GM19438 (cell line): ENCODE data around the gene SH3D21.

Source experiments
- ATAC-seq: cut with Tn5 transposase; IDR thresholded peaks from one replicate; pipeline ENCODE4 v1.9.1; 2021; ENCODE audit warnings: low read depth; ENCODE audit not compliant: unreplicated experiment

The SH3D21 gene

DNA sequence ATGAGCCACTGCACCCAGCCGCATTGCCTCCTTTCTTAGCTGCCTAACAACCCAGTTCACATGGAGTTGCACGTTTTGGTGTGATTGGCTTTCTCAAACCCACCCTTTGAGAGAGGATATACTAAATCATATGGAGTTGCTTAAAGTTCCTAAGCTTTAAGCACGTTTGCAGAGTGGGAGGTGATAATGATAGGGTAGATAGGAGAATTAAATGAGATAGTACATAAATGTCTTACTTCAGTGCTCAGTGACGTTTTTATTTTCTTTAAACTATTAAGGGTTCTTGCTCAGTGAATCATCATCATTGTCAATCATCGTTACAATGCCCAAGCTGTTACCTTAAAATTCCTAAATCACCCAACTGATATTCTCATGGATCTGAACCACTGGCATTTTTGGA is 2.9 kb upstream of the SH3D21 start:
- ATAC-seq, result no peak

DNA sequence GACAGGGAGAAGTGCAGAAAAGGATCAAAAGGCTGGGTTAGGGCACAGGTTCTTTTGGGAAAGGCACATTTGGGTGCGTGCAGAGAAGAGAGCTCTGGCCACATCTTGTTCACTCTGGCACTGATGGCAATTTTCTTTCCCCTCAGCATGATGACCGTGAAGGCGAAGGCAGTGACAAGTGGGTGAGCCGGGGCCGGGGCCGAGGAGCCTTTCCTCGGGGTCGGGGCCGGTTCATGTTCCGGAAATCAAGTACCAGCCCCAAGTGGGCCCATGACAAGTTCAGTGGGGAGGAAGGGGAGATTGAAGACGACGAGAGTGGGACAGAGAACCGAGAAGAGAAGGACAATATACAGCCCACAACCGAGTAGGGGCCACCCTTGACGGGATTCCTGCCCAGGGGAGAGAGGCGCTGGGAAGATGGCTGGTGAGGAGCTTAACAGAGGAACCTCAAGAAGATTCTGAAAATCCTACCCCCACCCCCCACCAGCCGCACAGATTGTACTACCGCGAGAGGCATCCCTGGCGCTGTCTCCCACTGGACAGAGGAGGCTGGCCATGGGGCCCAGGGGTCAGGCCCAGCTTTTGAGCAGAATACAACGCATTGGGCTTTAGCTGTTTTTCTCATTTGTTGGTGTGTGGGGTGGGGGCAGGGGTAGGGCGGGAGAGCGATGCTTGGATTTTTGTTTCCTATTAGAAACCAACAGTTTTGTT is 2.4 kb upstream of the SH3D21 start:
- ATAC-seq, result no peak

DNA sequence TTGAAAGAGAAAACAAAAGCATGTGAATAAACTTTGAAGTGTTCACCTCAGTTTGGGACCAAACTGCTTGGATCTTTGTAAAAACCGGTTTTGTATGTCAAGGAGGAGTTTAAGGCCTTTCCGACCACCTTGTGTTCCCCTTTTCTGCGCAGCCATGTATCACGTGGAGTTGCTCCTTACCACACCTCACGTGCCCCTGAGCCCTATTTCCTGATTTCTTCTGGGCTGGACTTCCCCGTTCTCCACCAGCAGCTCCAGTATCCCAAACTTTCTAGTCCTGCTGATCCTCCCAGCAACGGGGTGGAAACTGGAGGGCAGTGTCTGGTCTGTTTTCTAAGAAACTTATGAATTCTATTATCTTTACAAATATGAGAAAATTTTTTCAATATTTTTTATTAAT is 1.6 kb upstream of the SH3D21 start:
- ATAC-seq, result no peak

DNA sequence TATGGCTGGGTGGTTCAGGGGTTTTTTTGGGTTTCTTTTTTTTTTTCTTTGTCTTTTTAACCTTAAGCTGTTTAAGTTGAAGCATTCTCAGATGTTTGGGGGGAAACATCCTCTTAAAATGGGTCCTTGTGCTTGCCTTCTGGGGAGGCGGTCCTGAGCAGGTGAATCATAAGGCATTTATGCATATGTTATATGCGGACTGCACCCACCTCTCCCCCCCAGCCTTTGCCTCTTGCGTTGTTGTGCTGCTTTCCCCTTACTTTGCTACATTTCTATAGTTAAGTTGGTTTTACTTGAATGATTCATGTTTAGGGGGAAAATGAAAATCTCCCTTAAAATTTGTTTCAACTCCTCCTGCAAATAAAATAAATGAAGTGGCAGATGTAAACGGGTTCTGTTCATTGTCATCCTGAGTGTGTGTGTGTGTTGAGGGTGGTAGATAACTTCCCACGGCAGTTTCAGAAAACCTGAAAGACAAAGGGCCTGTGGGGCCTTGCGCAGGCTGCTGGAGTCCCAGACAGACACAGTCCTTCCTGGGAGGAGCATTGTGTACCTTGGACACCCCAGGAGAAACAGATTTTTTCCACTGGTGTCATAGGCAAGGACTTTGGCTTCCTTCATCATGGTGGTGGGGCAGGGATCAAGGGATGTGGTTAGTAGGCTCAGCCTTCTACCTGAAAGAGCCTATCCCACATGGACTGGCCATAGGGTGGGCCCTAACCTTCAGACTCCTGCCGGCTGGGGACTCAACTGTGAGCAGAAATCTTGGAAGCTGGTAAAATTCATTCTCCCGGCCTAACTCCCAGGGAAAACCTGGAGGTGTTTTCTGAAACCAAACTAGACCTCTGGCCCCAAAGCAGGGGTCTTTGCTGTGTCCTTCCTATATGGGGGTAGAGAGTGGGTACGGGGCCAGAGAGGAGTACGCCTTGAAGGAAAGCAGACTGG is 926 bp upstream of the SH3D21 start:
- ATAC-seq, result no peak

DNA sequence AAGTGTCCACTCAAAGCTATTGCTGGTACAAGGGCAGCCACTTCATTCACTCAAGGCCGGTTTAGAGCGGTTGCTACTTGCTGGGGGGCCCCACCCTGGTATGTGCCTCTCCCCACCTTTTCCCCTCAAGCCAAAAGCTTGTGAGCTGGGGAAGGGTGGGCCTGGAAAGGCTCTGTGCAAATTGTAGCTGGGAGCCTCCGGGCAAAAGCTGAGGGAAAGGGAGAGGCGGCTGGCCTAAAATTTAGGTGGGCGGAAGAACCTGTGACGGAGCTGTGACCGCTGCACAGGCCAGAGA is 306 bp upstream of the SH3D21 start:
- no peak for ATAC-seq

DNA sequence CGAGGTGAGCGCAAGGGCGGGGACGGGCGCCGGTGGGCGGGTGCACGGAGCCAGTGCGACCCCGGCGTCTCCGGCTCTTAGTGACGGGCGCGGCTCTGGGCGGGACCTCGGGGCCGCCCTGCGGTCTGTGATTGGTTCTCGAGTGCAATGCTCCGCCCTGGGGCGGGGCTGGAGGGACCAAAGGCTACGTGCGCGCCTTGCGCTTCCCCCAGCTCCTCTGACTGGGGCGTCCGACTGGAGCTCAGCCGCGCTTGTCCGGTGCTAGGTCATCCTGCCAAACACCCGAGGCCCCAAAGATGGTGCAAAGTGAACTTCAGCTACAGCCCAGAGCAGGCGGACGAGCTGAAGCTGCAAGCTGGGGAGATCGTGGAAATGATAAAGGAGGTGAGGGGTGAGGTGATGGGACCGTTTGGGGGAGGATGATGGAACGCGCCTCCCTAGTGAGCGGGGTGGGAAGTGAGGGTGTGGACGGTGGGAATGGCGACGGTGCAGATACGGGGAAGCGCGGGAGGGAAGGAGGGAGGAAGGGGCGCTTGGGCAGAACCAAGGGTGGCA is 811 bp downstream of the SH3D21 start:
- ATAC-seq, result peak; percentile 94

DNA sequence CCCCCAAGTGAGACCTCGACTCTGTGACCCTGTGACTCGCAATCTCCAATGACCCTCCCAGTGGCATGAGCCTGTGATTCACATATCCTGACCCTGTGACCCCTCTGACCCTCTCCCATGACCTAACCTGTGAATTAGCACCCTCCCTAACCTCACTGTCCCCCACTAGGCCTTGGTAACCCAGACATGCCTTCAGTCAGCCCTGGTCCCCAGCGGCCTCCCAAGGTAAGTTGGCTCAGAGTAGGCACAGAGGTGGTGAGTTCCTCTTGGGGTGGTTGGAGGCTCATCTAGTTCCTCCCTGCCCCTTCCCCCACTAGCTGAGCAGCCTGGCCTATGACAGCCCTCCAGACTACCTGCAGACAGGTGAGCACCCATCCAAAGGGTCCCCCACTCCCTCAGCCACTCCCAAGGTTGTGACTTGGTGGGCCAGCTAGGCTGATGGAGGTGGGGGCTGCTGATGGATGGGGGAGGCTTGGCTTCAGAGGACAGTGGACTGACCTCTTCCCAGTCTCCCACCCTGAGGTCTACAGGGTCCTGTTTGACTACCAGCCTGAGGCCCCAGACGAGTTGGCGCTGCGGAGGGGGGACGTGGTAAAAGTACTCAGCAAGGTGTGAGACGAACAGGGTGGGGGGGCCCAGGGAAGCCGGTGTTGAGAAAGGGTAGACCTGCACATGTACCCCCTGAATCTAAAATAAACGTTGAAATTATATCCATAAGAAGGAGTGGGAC is 1.6 kb downstream of the SH3D21 start:
- ATAC-seq, result no peak

DNA sequence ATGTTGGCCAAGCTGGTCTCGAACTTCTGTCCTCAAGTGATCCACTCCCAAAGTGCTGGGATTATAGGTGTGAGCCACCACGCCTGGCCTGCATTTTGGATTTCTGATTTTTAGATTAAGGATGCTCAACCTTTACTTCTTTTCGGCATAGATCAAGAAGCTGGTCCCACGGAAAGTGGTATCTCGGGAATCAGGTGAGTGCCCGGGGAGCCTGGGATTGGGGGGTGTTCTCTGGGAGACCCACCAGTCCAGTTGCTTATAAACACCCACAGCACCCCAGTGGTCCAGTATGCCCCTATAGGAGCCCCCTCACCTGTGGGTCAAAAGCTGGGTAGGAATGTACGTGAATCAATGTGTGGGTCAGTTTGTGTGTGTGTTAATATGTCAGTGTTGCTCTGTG is 3.2 kb downstream of the SH3D21 start:
- ATAC-seq, result no peak

DNA sequence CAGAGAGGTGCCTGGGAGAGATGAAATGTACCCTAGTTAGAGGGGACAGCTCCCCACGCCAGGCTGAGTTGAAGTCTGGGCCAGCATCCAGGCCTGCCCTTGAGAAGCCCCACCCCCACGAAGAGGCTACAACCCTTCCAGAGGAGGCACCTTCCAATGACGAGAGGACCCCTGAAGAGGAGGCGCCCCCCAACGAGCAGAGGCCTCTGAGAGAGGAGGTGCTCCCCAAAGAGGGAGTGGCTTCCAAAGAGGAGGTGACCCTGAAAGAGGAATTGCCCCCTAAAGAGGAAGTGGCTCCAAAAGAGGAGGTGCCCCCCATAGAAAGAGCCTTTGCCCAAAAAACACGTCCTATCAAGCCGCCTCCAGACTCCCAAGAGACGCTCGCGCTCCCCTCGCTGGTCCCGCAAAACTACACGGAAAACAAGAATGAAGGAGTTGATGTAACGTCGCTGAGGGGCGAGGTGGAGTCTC is 14.2 kb downstream of the SH3D21 start:
- ATAC-seq, result no peak

DNA sequence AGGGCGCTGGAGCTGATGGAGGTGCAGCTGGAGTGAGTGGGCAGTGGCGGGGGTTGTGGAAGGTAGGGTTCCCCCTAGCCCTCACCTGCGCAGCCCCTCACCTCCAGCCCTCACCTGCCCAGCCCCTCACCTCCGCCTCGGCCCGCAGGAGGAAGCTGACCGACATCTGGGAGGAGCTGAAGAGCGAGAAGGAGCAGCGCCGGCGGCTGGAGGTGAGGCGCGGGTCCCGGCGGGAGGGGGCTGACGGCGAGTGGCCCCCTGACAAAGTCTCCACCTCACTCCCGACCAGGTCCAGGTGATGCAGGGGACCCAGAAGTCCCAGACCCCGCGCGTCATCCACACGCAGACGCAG is 14.6 kb downstream of the SH3D21 start:
- ATAC-seq, result no peak

DNA sequence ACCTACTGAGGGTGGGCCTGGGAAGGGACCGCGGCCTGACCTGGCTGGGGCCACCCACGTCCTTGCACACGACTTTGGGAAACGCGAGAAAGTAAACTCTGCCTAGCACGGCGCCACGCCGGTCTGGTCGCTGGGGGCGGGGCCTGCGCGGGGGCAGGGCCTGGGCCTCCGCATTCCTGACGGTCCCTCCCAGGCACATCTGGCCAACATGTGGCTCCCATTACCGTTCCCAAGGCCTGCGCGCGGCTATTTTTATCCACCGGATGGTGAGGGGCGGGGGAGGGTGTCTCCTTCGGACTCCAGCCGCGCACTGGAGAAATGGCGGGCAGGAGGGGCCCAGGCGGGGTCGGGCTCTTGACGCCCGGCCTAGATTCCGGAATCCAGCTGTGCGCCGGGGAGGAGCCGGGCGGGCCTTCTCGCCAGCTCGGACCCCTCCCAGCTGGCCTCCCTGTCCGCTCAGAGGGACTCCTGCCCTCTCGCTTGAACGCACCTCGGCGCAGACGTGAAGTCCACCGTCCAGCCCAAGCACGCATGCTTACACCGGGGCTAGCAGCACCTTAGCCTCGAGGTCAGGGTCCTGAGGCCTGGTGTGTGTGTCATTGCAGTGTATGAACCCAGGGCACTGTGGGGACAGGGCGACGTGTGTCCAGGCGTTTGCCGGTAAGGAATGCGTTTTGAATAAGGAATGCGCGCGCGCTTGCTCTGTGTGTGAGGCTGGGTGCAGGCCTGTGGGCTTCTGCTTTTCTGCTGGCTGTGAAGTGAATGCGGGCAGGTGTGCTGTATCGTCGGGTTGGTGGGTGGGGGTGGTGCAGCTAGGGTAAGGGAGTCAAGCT is 15.2 kb downstream of the SH3D21 start:
- ATAC-seq, result no peak

DNA sequence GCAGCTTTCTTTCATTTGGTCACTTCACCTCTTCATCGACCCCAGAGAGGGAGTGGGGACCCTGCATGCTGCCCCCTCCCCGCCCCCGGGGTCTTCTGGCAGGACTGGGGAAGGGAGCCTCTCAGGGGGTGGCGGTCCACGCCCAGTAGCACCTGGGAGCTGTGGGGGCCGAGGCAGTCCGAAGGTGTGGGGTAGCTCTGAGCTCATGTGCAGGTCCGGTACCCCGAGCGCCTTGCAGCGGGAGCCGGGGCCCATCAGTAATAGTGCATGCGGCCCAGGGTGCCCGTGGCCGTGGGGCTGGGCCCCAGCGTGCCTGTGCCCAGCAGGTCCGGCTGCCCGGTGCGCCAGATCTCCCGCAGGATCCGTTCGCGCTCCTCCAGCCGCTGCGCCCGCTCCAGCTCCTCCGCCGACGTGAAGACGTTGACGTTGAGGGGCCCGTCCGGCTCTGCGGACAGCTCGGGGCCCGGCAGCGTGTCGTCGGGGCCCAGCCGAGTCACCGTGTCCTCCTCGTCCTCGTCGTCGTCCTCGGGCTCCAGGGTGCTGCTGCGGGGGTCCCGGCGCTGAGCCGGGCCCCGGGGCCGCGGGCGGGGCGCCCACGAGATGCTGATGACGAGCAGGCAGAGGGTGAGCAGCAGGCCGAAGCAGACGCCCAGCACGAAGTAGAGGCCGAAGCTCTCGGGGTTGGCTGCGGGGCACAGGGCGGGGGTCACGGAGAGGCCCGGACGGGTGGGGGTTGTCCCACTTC is 16.0 kb downstream of the SH3D21 start:
- no peak for ATAC-seq

DNA sequence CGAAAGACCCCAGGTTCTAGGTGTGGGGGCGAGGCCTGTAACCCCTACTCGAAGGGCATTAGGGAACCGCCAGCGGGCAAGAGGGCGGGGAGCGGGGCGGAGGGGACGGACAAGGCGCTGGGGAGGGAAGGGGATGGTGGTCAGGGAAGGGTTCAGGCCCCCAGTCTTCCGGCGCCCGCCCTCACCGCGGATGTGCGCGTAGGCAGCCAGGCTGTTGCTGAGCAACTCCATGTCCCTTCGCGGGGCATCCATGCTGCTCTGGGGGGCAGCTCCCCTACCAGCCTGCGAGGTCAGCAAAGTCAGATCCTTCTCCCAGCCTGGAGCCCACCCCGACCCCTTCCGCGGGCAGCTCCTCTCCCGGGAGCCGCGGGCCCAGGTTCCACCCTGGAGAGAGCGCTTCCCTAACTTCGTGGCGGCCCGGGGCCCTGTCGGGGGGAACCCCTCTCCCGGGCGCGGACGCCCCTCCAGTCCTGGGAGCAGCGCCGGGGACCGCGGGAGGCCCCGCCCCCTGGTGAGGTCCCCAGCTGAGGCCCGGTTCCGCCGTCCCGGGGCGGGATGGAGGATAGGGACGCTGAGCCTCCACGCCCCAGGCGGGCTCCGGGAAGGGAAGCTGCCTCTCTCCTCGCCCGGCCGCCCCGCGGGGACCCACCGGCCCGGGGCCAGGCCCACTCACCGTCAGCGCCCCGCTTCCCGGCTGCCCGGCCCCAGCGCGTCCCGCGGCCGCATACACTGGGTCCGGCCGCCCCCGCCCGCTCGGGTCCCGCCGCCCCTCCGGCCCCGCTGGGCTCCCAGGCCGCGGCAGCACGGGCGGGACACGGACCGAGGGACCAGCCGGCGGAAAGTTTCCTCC is 16.8 kb downstream of the SH3D21 start:
- ATAC-seq, result no peak

DNA sequence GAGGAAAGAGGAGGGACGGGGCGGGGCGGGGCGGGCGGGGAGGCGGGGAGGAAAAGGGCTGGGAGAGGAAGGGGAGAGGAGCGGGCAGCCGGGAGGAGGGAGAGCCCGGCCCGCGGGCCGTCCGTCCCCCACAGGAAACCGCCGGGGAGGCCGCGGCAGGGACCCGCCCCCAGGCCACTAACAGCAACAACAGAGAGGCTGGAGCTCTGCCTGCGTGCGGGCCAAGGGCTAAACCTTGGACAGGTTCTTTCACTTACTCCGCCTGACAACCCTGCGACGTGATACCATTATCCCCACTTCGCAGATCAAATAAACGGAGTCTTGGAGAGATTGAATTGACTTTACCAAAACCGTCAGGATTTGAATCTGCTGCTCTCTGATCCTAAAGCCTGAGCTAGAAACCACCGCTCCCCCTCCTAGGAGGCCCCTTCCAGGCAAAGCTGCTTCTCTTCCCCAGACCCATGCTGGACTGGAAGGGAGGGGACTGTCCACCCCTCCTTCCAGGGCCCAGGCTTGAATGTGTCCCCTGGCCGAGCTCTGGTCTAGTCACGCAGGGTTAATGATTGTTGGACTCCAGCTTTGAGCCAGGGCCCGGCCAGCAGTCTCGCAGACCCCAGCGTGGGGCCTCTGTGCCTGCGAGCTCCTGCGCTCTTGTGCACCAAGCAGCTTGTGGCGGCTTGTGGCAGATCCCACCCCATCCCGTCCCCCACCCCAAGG is 17.6 kb downstream of the SH3D21 start, which contains the start of gene EVA1B:
TSS of gene EVA1B (minus strand) at position 10 of the 717 bp plus-strand sequence. CDS start 608 bp downstream, outside the sequence.
- no peak for ATAC-seq

DNA sequence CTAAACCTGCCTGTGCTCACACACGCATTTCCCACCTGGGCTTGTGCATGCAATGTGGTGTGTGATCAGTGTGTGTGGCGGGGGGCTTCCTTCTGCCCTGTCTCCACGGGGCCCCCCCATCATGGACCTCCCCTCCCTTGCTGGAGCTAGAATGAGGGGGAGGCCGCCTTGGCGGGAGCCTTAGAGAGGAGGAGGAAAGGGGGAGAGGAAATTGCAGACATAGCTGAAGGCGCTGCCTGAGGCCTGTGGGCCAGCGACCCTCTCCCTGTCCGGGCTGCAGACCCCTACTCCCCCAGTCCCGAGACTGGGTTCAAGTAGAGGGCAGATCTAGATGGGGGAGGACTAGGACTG is 18.2 kb downstream of the SH3D21 start:
- no peak for ATAC-seq

DNA sequence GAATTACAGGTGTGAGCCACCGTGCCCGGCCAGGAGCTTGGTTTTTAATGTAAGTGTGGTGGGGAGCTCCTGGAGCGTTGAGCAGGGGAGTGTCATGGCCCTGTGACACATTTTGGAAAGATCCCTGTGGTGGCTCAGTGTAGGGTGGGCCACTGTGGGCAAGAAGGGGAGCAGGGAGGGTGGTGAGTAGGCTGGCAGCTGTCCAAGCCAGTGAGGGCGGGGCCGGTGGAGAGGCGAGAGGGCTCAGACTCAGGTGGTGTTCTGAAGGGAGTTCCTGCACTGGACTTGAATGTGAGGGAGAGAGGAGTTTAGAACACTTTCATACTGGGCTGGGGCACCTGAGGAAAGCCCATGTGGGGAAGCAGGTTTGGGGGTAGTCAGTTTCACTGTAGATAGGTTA is 20.3 kb downstream of the SH3D21 start:
- no peak for ATAC-seq

DNA sequence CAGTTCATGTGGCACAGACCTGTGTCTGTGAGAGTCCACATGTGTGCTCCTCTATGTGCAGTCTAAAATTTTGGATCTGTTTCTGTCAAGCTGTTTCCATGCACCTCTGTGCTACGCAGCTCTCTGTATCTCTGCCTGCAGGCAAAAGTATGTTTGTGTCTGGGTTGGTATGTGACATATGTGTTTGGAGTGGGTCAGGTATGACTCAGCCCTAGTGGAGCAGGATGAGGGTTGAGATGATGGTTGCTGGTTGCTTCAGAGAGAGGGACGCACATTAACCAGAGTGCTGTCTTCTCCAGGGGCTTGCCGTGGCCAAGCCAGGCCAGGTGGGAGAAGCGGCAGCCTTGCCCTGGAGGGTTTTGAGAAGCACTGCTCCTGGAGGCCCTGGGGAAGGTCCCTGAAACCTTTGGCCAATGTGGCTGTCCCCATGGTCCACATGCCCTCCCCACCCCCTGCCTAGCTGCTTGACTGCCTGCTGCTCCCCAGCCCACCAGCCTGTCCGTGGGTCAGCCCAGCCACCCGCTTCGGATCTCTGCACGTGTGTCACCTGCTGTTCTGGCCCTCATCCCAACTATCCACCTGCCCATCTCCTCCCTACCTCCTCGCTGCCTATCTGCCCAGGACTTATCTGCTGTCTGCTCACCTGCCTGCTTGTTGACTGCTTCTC is 21.4 kb downstream of the SH3D21 start:
- ATAC-seq, result no peak
